NCI-H1092 (cell line): ENCODE measurements around the gene USP10.
"Not testable (repeated sequence)": the region's sequence is repeated elsewhere in the genome, so short reads cannot be mapped to it uniquely, and the experiment has no call there.

ENCODE experiments used
- DNase-seq: peaks from one replicate; lab custom pipeline; 2025; lab: John Stamatoyannopoulos, UW

USP10 gene

DNA sequence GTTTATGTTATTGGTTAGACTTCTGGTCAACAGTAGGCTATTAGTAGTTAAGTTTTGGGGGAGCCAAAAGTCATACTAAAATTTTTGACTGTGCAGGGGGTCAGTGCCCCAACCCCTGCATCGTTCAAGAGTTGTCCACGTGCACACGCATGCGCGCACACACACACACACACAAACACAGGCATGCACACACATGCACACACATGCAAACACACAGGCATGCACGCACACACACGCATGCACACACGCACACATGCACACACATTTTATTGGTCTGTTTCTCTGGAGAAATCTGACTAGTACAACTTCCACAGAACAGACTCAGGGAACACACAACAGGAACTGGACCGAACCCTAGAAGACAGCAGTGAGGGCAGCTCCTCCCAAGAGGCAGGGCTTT lies 24.4 kb upstream of the USP10 start:
- DNase-seq: no peak

- no peak for DNase-seq
Measured at GRCh38 chr16:84675884-84676283, 23.9 kb upstream of the USP10 start.

GRCh38 chr16:84677017-84677803 lies 22.6 kb upstream of the USP10 start:
- no peak for DNase-seq

- DNase-seq: no peak
Measured at GRCh38 chr16:84677849-84678248, 22.0 kb upstream of the USP10 start.

DNA sequence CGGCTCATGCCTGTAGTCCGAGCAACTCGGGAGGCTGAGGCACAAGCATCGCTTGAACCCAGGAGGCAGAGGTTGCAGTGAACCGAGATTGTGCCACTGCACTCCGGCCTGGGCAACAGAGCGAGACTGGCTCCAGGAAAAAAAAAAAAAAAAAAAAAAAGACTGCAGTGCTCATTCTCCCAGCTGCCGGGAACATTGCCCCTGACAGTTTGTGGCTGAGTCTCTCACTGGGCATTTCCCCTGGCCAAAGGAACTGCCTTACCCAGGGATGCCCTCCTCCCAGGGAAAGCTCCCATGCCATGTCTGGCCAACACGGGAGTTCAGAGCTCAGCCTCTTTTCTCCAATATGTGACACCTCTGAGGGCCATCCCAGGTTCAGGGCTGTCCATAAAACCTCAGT lies 21.3 kb upstream of the USP10 start:
- no peak for DNase-seq

GRCh38 chr16:84680165-84680842 lies 19.5 kb upstream of the USP10 start:
- DNase-seq: no peak

GRCh38 chr16:84680843-84681629 lies 18.8 kb upstream of the USP10 start:
- no peak for DNase-seq

DNA sequence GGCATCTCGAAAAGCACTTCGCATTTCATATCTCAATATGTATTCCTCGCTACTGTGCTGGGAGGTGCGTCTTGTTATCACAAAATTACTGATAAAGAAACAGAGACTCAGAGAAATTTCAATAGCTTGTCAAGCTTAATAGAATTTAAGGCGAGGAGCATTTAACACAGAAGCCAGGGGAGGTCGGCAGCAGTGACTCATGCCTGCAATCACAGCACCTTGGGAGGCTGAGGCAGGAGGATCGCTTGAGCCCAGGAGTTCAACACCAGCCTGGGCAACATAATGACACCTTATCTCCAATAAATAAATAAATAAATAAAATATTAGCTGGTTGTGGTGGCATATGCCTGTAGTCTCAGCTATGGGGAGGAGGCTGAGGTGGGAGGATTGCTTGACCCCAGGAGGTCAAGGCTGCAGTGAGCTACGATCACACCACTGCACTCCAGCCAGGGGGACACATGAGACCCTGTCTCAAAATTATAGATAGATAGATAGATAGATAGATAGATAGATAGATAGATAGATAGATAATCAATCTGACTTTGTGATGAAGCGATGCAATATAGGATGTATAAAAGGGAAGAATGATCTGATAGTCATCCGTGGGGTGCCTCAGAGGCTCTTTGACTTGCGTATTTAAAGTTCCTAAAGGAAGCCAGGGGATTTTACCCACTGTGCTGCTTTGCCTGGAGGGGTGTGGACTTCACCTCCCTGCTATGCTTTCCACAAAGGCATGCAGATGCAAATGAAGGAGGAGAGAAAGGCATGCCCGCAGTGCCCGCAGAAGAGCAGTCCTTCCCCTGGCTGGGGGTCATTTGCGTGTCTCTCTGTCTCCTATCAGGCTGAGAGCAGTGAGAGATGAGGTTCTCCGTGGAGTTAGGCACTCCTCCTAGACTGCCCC lies 15.9 kb upstream of the USP10 start:
- DNase-seq: no peak

DNA sequence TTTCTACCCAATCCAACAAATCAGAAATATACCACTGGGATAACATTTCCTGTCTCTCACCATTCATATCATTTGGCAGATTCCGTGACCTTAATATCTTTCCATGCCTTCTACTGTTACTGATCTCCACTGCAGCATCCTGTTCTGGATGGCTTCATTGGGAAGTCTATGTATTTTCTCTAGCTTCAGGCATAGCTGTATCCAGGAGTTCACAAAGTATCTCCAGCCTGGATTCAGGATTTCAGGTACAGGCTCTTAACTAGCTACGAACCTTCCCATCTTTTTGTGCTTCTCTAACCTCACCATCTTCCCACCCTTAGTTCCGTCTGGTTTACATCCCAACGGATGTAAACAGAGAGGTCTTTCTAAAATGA lies 15.2 kb upstream of the USP10 start:
- no peak for DNase-seq

- no peak for DNase-seq
Measured at GRCh38 chr16:84685210-84685609, 14.6 kb upstream of the USP10 start.

- no peak for DNase-seq
Measured at GRCh38 chr16:84686707-84687298, 13.0 kb upstream of the USP10 start.

DNA sequence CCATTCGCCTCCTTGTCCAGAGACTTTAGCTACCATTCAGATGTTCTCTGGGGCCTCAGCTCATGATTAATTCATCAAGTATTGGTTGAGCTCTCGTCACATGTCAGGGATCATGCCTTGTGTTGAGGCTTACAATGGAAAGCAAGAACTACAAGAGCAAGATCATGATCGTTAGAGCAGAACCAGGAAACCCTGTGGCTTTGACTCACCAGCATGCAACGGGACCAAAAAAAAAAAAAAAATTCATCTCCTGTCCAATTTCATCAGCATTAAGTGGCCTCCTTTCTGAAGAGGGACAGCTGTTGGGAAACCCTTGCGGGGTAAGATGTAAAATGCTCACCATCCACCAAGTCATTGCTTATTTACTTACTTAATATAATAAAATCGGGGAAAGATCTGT lies 12.1 kb upstream of the USP10 start:
- no peak for DNase-seq

- not testable (repeated sequence) for DNase-seq
Measured at GRCh38 chr16:84688163-84688562, 11.6 kb upstream of the USP10 start.

DNA sequence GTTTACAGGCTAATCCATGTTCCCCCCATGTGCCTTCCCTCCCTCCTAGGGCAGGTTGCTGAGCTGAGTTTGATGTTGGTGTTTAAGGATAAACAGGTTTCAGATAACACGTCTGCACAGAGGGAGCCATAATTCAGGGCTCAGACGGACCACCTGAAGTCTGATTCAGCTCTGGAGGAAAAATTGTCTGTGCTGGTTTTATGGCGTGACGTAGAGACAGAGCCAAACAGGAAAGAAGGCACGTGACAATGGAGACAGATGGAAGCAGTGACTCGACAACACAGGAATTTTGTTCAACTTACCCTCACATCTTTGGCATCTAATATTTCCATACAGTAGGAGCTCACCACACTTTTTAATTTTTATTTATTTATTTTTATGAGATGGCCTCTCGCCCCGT lies 10.7 kb upstream of the USP10 start:
- no peak for DNase-seq

DNA sequence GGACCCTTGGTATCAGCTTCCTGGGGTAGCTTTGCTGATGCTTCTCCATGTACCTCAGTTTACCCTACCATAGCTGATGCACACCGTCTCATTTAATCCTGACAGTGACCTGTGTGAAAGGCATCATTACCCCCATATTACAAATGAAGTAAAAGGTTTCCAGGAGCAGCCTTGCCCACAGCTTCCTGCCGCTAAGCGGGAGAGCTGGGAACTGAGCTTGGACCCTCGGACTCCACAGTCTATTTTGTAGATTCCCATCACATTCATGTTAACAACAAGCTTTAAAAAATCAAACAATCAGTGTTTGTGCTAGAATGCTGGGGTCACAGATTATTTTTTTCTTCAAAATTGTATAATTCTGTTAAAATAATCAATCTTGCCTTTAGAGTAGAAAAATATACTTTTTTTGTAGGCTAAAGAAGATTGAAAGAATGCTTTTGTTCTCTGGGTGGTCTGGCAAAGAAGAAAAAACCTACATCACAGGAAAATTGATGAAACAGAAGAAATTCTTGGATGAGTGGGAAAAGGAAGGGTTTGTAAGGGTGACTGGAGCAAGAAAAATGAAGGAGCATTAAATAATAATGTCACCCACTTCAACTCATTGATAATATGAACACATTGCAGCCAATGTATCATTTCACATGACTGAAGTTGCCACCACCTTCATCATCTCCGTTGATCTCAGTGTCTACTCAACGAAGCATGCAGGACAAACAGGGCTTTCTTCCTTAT lies 9.5 kb upstream of the USP10 start:
- DNase-seq: no peak

DNA sequence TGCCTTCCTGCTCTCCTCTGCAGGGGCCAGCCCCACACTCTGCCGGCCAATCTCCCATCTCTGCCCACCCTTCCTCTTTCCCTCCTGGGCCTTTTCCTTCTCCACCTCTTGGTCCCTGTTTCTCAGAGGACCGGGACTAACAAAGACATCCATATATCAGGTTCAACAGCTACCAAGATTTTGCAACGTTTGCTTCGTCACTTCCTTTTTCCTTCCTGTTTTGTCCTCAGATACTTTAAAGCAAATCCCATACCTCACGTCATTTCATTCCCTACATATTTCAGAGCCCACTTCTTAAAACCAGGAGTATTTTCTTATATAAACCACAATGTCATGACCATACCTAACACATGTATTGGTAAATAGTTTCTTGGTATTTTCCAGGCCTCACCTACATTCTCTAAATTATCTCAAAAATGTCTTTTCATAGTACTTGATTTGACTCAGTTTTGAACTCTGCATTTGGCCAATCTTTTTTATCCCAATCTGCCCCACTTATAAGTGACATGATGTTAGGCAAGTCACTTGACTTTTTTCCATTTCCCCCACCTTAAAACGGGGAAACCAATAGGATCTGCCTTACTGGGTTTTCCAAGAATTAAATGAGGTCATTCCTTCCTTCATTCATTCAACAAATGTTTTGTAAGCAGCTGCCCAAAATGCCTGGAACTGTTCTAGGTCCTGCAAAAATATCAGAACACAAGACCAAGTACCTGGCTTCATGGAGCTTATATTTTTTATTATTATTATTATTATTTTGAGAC lies 7.2 kb upstream of the USP10 start:
- DNase-seq: no peak

GRCh38 chr16:84693869-84694268 lies 5.9 kb upstream of the USP10 start:
- not testable (repeated sequence) for DNase-seq

DNA sequence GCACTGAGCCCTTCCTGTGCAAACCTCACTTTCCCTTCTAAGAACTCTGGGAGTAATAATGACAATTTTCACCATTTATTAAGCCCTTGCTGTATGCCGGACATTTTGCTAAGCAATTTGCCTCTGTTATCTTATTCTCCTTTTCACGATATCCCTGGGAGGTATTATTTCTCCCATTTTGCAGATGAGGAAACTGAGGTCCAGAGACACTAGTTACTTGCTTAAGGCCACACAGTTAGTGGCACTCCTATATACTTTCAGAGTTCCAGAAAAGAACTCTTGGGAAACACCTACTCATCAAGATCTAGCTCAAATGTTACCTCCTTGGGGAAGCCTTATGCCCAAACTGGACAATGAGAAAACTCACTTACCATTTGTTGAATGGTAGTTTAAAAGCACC lies 4.8 kb upstream of the USP10 start:
- no peak for DNase-seq

DNA sequence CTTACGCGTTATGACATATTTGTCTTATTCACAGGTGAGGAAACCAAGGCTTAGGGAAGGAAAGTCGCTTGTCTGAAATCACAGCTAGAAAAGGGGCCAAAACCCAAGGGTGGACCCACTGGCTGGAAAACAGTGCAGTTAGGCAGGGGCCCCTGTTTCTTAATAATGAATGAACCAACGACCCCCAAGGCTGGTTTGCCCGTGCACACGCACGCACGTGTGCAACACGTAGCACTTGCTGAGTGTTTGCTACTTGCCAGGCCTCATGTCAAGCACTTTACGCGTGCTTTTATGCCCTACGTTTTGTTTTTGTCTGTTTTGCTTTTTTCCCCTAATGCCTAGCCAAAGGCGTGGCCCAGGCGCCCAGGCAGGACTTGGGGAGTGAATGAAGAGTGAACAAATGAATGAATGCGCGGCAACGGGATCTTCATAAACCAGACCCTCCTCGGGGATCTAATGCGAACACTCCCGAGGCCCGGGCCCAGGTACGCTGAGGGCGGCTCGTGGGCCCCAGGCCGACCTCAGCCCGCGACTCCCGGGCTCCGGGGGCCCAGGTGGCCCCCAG lies 571 bp upstream of the USP10 start:
- DNase-seq: no peak
